ENCODE measurements around the gene TENT5C. TPM values are rescaled to one million over a fixed set of nuclear protein-coding genes. Genes with fewer than 3 reads are reported as not detected.

The TENT5C gene
- total RNA-seq, 1 experiment from 2014 or later, result 19.8 TPM

DNA sequence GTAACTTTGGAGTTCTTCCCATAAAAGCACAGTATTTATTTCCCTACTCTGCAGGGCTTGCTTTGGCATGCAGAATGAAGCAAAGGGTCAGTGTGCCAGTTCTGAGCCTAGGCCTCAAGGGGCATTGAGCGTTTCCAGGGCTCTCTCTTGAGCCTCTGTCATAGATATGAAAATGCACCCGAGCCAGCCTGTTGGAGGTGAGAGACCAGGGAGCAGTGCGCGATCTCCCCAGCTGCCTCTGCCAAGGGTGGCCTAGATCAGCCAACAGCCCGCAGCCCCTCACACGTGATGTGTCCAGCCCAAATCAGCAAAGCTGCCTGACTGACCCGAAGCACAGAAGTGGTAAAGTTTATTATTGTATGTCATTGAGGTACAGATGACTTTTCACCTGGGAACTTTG, 63.7 kb downstream of the TENT5C start:
- H3K36me3 ChIP-seq (ENCODE audit: control insufficient read depth, insufficient read depth, low read length), result no peaks in the 10 kb centered on the region
- BruUV-seq (replicated peaks), result no TSS peak
- no peaks in the 10 kb centered on the region for H3K27me3 ChIP-seq (replicated peaks; ENCODE audit: control insufficient read depth, insufficient read depth, low read length)
- TF ChIP-seq, protein P1, sequence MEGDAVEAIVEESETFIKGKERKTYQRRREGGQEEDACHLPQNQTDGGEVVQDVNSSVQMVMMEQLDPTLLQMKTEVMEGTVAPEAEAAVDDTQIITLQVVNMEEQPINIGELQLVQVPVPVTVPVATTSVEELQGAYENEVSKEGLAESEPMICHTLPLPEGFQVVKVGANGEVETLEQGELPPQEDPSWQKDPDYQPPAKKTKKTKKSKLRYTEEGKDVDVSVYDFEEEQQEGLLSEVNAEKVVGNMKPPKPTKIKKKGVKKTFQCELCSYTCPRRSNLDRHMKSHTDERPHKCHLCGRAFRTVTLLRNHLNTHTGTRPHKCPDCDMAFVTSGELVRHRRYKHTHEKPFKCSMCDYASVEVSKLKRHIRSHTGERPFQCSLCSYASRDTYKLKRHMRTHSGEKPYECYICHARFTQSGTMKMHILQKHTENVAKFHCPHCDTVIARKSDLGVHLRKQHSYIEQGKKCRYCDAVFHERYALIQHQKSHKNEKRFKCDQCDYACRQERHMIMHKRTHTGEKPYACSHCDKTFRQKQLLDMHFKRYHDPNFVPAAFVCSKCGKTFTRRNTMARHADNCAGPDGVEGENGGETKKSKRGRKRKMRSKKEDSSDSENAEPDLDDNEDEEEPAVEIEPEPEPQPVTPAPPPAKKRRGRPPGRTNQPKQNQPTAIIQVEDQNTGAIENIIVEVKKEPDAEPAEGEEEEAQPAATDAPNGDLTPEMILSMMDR (IDR thresholded peaks at IDR 0.05; ENCODE audit: insufficient read depth in 1 of 2, low read depth in 1 of 2, low read length in 1 of 2, severe bottlenecking in 1 of 2, unreplicated experiment in 1 of 2), result no peak
- Mint-ChIP-seq H3K9me3 (ENCODE audit: unreplicated experiment) (no peaks in the 10 kb centered on the region), H3K4me3 (ENCODE audit: unreplicated experiment) (no peak overlapping the region), H3K4me1 (ENCODE audit: low read depth, unreplicated experiment) (peaks cover 21% of the 10 kb centered on the region), H3K27ac (ENCODE audit: unreplicated experiment) (no peak overlapping the region), H3K36me3 (ENCODE audit: insufficient read depth, unreplicated experiment) (no peaks in the 10 kb centered on the region), H3K27me3 (ENCODE audit: insufficient read depth, unreplicated experiment) (no peaks in the 10 kb centered on the region)
- ChIA-PET POLR2A (no interaction called here), CTCF (no interaction called here)
- no peaks in the 10 kb centered on the region for H3K9me3 ChIP-seq
- intact Hi-C loops (cut with micrococcal nuclease; ENCODE audit: unreplicated experiment), result no loop called here
- H3K4me3 ChIP-seq (ENCODE audit: low read depth, low read length), result no peak overlapping the region
- no peak for DNase-seq
- peaks cover 21% of the 10 kb centered on the region for H3K4me1 ChIP-seq

DNA sequence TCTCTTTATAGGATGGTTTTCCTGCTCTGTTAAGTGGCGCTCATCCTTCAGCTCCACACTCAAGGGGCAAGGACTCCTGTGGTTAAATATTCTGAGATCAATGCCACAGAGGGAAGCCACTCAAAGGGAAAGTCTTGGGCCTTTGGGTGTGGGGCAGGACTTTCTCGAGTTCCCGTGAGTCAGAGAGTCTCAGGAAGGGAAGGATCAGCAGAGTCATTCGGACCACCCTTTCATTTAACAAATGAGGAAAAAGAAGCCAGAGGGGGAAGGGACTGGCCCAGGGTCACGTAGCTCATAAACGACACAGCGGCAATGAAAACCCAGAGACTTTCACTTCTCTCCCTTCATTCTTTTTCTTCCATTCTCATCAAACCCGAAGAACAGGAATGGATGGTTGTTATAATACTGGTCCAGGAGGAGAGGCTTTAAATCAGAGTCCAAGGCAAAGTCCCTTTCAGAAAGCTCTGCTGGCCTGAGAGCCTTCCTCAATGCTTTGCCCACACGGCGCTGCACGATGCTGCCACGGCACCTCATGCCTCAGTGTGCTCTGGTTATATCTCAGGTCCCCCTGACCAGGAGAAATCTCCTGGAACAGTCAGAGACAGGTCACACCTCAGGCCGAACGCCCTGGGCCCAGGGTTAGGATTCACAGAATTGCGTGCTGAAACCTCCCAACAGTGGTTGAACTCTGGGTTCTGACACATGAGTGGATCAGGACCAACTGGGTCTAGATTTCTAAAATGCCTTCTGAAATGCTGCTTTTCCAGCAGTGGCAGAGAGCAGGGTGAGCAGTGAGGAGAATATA, 65.3 kb downstream of the TENT5C start:
- no peaks in the 10 kb centered on the region for H3K9me3 Mint-ChIP-seq (ENCODE audit: unreplicated experiment)
- Histone ChIP-seq H3K4me3 (ENCODE audit: low read depth, low read length) (no peak overlapping the region), H3K9me3 (no peaks in the 10 kb centered on the region), H3K27me3 (replicated peaks; ENCODE audit: control insufficient read depth, insufficient read depth, low read length) (no peaks in the 10 kb centered on the region), H3K36me3 (ENCODE audit: control insufficient read depth, insufficient read depth, low read length) (no peaks in the 10 kb centered on the region), H3K4me1 (peaks cover 35% of the 10 kb centered on the region)
- H3K4me1 Mint-ChIP-seq (ENCODE audit: low read depth, unreplicated experiment), result peaks cover 18% of the 10 kb centered on the region
- no peak overlapping the region for H3K27ac Mint-ChIP-seq (ENCODE audit: unreplicated experiment)
- TF ChIP-seq, protein P1 (IDR thresholded peaks at IDR 0.05; ENCODE audit: insufficient read depth in 1 of 2, low read depth in 1 of 2, low read length in 1 of 2, severe bottlenecking in 1 of 2, unreplicated experiment in 1 of 2), result no peak
- H3K36me3 Mint-ChIP-seq (ENCODE audit: insufficient read depth, unreplicated experiment), result no peaks in the 10 kb centered on the region
- BruUV-seq (replicated peaks), result no TSS peak
- intact Hi-C loops (cut with micrococcal nuclease; ENCODE audit: unreplicated experiment), result no loop called here
- no peak for DNase-seq
- CTCF ChIA-PET, result no interaction called here
- H3K4me3 Mint-ChIP-seq (ENCODE audit: unreplicated experiment), result no peak overlapping the region
- POLR2A ChIA-PET, result no interaction called here
- H3K27me3 Mint-ChIP-seq (ENCODE audit: insufficient read depth, unreplicated experiment), result no peaks in the 10 kb centered on the region

DNA sequence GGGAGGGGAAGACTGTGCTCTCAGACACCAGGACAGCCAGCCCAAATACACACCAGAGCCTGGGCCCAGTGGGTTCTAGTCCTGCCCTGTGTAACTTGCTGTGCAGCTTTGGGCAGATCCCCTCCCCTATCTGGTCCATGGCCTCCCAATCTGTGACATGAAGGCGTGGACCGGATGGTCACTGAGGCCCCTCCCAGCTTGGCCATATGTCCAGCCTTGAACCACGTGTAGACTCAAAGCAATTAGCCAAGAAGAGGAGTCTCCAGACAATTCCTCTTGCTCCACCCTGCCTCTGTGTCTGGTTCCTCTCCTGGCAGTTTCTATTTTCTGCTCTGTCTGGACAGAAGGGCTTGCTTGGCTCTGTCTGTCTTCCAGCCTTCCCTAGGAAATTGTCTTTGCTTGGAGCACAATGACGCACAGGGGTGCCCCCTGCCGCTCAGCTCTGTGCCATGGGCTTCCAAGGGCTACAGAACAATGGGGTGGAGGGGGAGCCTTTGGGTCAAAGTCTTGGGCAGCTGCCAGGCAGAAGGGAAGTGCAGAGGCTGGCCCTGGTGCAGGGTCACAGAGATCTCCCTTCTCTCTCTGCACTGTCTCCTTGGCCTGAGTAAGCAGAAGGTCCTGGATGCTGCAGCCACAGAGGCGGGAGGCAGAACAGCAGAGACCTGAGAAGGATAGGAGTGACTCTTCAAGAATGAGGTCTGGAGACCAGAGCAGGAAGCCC, 66.1 kb downstream of the TENT5C start:
- TF ChIP-seq, protein P1 (IDR thresholded peaks at IDR 0.05; ENCODE audit: insufficient read depth in 1 of 2, low read depth in 1 of 2, low read length in 1 of 2, severe bottlenecking in 1 of 2, unreplicated experiment in 1 of 2), result no peak
- H3K9me3 ChIP-seq, result no peaks in the 10 kb centered on the region
- peak overlapping the region; percentile 36 for H3K27ac Mint-ChIP-seq (ENCODE audit: unreplicated experiment)
- no peak for DNase-seq
- no peaks in the 10 kb centered on the region for H3K9me3 Mint-ChIP-seq (ENCODE audit: unreplicated experiment)
- H3K4me1 ChIP-seq, result peaks cover 40% of the 10 kb centered on the region
- no peak overlapping the region for H3K4me3 Mint-ChIP-seq (ENCODE audit: unreplicated experiment)
- no peaks in the 10 kb centered on the region for H3K27me3 ChIP-seq (replicated peaks; ENCODE audit: control insufficient read depth, insufficient read depth, low read length)
- CTCF ChIA-PET, result no interaction called here
- H3K27me3 Mint-ChIP-seq (ENCODE audit: insufficient read depth, unreplicated experiment), result no peaks in the 10 kb centered on the region
- peaks cover 18% of the 10 kb centered on the region for H3K4me1 Mint-ChIP-seq (ENCODE audit: low read depth, unreplicated experiment)
- no peak overlapping the region for H3K4me3 ChIP-seq (ENCODE audit: low read depth, low read length)
- intact Hi-C loops (cut with micrococcal nuclease; ENCODE audit: unreplicated experiment), result no loop called here
- no TSS peak for BruUV-seq (replicated peaks)
- POLR2A ChIA-PET, result no interaction called here
- no peaks in the 10 kb centered on the region for H3K36me3 Mint-ChIP-seq (ENCODE audit: insufficient read depth, unreplicated experiment)
- H3K36me3 ChIP-seq (ENCODE audit: control insufficient read depth, insufficient read depth, low read length), result no peaks in the 10 kb centered on the region

Data from Caco-2 (cell line).